Left lobe of liver (tissue), 2 donors: ENCODE results near the gene RPL27A. TPM values are rescaled to one million over a fixed set of nuclear protein-coding genes. Genes with fewer than 3 reads are reported as not detected.
"Not testable (repeated sequence)": the region's sequence is repeated elsewhere in the genome, so short reads cannot be mapped to it uniquely, and the experiment has no call there.

Experiments
- ATAC-seq: fragments of 200-7000 bp; cut with Tn5 transposase; one replicate; pipeline ENCODE4 v1.9.1; 2020; ENCODE audit warnings: mild to moderate bottlenecking, moderate library complexity
- DNase-seq: peaks from one replicate; pipeline ENCODE4 v3.0.0-alpha.2; 2020; ENCODE audit warnings: low spot score
- total RNA-seq: library from RNA; stranded (reverse); gene quantifications from one replicate; pipeline ENCODE4 v1.2.1, GENCODE V29; 2021
- donor health status: DM: no; HTN: no; CAD: no; lungs with moderate emphysema.
- donor health status: DM: no; HTN: yes; CAD: no.

Gene RPL27A
- 215 TPM for total RNA-seq

- DNase-seq (peak; percentile 99), ATAC-seq (peak; percentile 97)
Observed at GRCh38 chr11:8682303-8683114, at the start of gene RPL27A, which contains the start of gene TRIM66. Gene RPL27A, plus strand, starts transcription at chr11:8682792. Its CDS starts 22 bp downstream, at chr11:8682814. Gene TRIM66, minus strand, starts transcription at chr11:8682665. Its CDS starts 10,391 bp downstream, at chr11:8672274.

- no peak for DNase-seq
- ATAC-seq, result no peak
Observed at GRCh38 chr11:8634498-8634897, 48.1 kb upstream of the RPL27A start.

- DNase-seq (no peak), ATAC-seq (no peak)
Observed at GRCh38 chr11:8636127-8636526, 46.5 kb upstream of the RPL27A start.

GRCh38 chr11:8638300-8638699, 44.3 kb upstream of the RPL27A start:
- ATAC-seq (no peak), DNase-seq (no peak)

- no peak for DNase-seq
- no peak for ATAC-seq
Observed at GRCh38 chr11:8639655-8640054, 42.9 kb upstream of the RPL27A start.

- no peak for DNase-seq
- ATAC-seq, result no peak
Observed at GRCh38 chr11:8640267-8640906, 42.2 kb upstream of the RPL27A start.

- ATAC-seq, result no peak
- no peak for DNase-seq
Observed at GRCh38 chr11:8641332-8641731, 41.3 kb upstream of the RPL27A start.

- no peak for ATAC-seq
- DNase-seq, result no peak
Observed at GRCh38 chr11:8642196-8642841, 40.3 kb upstream of the RPL27A start.

GRCh38 chr11:8646873-8647272, 35.7 kb upstream of the RPL27A start:
- DNase-seq (no peak), ATAC-seq (no peak)

- no peak for DNase-seq
- no peak for ATAC-seq
Observed at GRCh38 chr11:8649361-8649760, 33.2 kb upstream of the RPL27A start.

- ATAC-seq (no peak), DNase-seq (no peak)
Observed at GRCh38 chr11:8650401-8650990, 32.1 kb upstream of the RPL27A start.

- ATAC-seq, result peak; percentile 54
- no peak for DNase-seq
Observed at GRCh38 chr11:8652140-8652539, 30.5 kb upstream of the RPL27A start.

- ATAC-seq (no peak), DNase-seq (no peak)
Observed at GRCh38 chr11:8654503-8654902, 28.1 kb upstream of the RPL27A start.

GRCh38 chr11:8656291-8656690, 26.3 kb upstream of the RPL27A start:
- ATAC-seq, result no peak
- DNase-seq, result no peak

- no peak for DNase-seq
- ATAC-seq, result no peak
Observed at GRCh38 chr11:8658321-8659057, 24.1 kb upstream of the RPL27A start.

GRCh38 chr11:8661001-8661795, 21.4 kb upstream of the RPL27A start:
- DNase-seq (no peak), ATAC-seq (no peak)

GRCh38 chr11:8665222-8665621, 17.4 kb upstream of the RPL27A start:
- ATAC-seq (no peak), DNase-seq (no peak)

GRCh38 chr11:8670081-8670480, 12.5 kb upstream of the RPL27A start:
- ATAC-seq, DNase-seq: not testable (repeated sequence)

- no peak for DNase-seq
- ATAC-seq, result peak; percentile 49
Observed at GRCh38 chr11:8671193-8671612, 11.4 kb upstream of the RPL27A start.

GRCh38 chr11:8671651-8672062, 10.9 kb upstream of the RPL27A start:
- no peak for DNase-seq
- ATAC-seq, result peak; percentile 67
